ENCODE measurements around the gene CLDN1.

The CLDN1 gene

DNA sequence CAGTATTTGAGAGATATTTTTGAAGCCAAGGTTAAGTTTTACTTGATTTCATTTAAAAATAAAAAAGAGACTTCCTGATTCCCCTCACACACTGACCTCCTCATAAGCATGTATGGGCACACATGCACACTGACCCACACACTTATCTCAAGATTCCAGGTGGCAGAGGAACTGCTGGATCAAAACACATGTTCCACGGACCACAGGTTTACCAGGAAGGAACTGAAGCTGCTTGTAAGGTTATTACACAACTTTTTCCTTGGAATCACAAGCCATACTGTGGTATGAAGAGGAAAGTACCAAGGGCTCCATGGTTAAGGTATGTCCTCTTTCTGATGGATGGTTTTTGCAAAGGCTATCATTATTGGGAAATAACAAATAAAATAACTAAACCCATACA is 7.5 kb downstream of the CLDN1 start:
- TF ChIP-seq, protein P1, sequence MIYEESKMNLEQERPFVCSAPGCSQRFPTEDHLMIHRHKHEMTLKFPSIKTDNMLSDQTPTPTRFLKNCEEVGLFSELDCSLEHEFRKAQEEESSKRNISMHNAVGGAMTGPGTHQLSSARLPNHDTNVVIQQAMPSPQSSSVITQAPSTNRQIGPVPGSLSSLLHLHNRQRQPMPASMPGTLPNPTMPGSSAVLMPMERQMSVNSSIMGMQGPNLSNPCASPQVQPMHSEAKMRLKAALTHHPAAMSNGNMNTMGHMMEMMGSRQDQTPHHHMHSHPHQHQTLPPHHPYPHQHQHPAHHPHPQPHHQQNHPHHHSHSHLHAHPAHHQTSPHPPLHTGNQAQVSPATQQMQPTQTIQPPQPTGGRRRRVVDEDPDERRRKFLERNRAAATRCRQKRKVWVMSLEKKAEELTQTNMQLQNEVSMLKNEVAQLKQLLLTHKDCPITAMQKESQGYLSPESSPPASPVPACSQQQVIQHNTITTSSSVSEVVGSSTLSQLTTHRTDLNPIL (CRISPR knock-in tag; IDR thresholded peaks at IDR 0.05; ENCODE audit: low read depth): no peak
- TF ChIP-seq TCF4 (CRISPR knock-in tag; IDR thresholded peaks at IDR 0.05; ENCODE audit: borderline replicate concordance) (no peak), ARNTL (CRISPR knock-in tag; IDR thresholded peaks at IDR 0.05; ENCODE audit: borderline replicate concordance, low read depth) (no peak), CSDC2 (CRISPR knock-in tag; IDR thresholded peaks at IDR 0.05) (no peak), ZC3H10 (CRISPR knock-in tag; IDR thresholded peaks at IDR 0.05) (no peak), ZFP3 (CRISPR knock-in tag; IDR thresholded peaks at IDR 0.05) (no peak), ZNF70 (CRISPR knock-in tag; IDR thresholded peaks at IDR 0.05) (no peak), SNAI2 (CRISPR knock-in tag; IDR thresholded peaks at IDR 0.05) (no peak), BACH2 (CRISPR knock-in tag; IDR thresholded peaks at IDR 0.05; ENCODE audit: borderline replicate concordance) (no peak), ZFP30 (CRISPR knock-in tag; IDR thresholded peaks at IDR 0.05) (no peak), GLIS3 (CRISPR knock-in tag; IDR thresholded peaks at IDR 0.05) (no peak)
- TF ChIP-seq, protein P2, sequence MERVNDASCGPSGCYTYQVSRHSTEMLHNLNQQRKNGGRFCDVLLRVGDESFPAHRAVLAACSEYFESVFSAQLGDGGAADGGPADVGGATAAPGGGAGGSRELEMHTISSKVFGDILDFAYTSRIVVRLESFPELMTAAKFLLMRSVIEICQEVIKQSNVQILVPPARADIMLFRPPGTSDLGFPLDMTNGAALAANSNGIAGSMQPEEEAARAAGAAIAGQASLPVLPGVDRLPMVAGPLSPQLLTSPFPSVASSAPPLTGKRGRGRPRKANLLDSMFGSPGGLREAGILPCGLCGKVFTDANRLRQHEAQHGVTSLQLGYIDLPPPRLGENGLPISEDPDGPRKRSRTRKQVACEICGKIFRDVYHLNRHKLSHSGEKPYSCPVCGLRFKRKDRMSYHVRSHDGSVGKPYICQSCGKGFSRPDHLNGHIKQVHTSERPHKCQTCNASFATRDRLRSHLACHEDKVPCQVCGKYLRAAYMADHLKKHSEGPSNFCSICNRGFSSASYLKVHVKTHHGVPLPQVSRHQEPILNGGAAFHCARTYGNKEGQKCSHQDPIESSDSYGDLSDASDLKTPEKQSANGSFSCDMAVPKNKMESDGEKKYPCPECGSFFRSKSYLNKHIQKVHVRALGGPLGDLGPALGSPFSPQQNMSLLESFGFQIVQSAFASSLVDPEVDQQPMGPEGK (CRISPR knock-in tag; IDR thresholded peaks at IDR 0.05; ENCODE audit: borderline replicate concordance): no peak
- TF ChIP-seq, protein P3, sequence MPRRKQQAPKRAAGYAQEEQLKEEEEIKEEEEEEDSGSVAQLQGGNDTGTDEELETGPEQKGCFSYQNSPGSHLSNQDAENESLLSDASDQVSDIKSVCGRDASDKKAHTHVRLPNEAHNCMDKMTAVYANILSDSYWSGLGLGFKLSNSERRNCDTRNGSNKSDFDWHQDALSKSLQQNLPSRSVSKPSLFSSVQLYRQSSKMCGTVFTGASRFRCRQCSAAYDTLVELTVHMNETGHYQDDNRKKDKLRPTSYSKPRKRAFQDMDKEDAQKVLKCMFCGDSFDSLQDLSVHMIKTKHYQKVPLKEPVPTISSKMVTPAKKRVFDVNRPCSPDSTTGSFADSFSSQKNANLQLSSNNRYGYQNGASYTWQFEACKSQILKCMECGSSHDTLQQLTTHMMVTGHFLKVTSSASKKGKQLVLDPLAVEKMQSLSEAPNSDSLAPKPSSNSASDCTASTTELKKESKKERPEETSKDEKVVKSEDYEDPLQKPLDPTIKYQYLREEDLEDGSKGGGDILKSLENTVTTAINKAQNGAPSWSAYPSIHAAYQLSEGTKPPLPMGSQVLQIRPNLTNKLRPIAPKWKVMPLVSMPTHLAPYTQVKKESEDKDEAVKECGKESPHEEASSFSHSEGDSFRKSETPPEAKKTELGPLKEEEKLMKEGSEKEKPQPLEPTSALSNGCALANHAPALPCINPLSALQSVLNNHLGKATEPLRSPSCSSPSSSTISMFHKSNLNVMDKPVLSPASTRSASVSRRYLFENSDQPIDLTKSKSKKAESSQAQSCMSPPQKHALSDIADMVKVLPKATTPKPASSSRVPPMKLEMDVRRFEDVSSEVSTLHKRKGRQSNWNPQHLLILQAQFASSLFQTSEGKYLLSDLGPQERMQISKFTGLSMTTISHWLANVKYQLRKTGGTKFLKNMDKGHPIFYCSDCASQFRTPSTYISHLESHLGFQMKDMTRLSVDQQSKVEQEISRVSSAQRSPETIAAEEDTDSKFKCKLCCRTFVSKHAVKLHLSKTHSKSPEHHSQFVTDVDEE (CRISPR knock-in tag; IDR thresholded peaks at IDR 0.05): no peak

DNA sequence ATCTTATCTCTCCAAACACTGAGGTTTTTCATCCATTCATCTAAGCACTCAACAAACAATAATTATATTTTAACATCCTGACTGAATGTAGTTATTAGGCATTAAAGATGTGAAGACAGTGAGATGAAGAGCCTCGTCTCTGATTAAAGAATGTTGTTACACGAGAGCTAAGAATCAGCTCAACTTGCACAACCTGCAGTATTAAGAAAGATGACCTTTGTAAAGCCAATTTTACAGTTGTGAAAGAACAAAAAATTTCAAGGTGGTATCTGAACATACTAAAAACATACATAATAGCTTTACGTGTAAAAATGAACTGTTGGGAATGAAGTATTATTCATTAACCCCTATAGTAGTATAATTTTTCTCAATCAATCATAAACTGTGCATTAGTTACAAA is 12.8 kb downstream of the CLDN1 start:
- no peak for ATAC-seq
- TF ChIP-seq ZFP3 (CRISPR knock-in tag; IDR thresholded peaks at IDR 0.05) (no peak), PPARA (CRISPR knock-in tag; IDR thresholded peaks at IDR 0.05; ENCODE audit: borderline replicate concordance) (no peak), ZNF565 (CRISPR knock-in tag; conservative IDR thresholded peaks at IDR 0.05; ENCODE audit: low read depth) (no peak), ISL1 (CRISPR knock-in tag; IDR thresholded peaks at IDR 0.05) (no peak), TCF4 (CRISPR knock-in tag; IDR thresholded peaks at IDR 0.05; ENCODE audit: borderline replicate concordance) (no peak), CSDC2 (CRISPR knock-in tag; IDR thresholded peaks at IDR 0.05) (no peak), ZNF70 (CRISPR knock-in tag; IDR thresholded peaks at IDR 0.05) (no peak), OSR1 (CRISPR knock-in tag; IDR thresholded peaks at IDR 0.05) (no peak), GLIS3 (CRISPR knock-in tag; IDR thresholded peaks at IDR 0.05) (no peak)

More for the DNA sequence above, 7.5 kb downstream of the CLDN1 start:
- no peak for ATAC-seq

DNA sequence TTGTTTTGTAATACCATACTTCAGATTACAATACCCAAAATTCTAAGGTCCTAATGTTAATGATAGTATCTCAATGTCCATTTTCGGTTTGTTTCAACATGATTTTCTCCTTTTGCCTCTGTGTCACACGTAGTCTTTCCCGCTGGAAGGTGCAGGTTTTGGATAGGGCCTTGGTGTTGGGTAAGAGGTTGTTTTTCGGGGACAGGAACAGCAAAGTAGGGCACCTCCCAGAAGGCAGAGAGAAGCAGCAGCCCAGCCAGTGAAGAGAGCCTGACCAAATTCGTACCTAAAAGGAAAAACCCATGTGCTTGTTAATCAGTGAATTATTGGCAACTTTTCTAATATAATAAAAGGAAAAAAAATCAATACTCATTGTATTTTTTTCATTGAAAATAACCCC is 14.1 kb downstream of the CLDN1 start:
- no peak for ATAC-seq
- no peak for TF ChIP-seq ZC3H10 (CRISPR knock-in tag; IDR thresholded peaks at IDR 0.05)
- no peak for TF ChIP-seq ZFP3 (CRISPR knock-in tag; IDR thresholded peaks at IDR 0.05)
- TF ChIP-seq, protein P3 (CRISPR knock-in tag; IDR thresholded peaks at IDR 0.05): no peak
- TF ChIP-seq GLIS3 (CRISPR knock-in tag; IDR thresholded peaks at IDR 0.05): no peak
- no peak for TF ChIP-seq ZNF565 (CRISPR knock-in tag; conservative IDR thresholded peaks at IDR 0.05; ENCODE audit: low read depth)
- no peak for TF ChIP-seq ESRRG (CRISPR knock-in tag; IDR thresholded peaks at IDR 0.05)
- no peak for TF ChIP-seq PPARA (CRISPR knock-in tag; IDR thresholded peaks at IDR 0.05; ENCODE audit: borderline replicate concordance)
- TF ChIP-seq BACH2 (CRISPR knock-in tag; IDR thresholded peaks at IDR 0.05; ENCODE audit: borderline replicate concordance): no peak
- no peak for TF ChIP-seq TCF4 (CRISPR knock-in tag; IDR thresholded peaks at IDR 0.05; ENCODE audit: borderline replicate concordance)
- no peak for TF ChIP-seq ISL1 (CRISPR knock-in tag; IDR thresholded peaks at IDR 0.05)
- TF ChIP-seq TOX (CRISPR knock-in tag; IDR thresholded peaks at IDR 0.05; ENCODE audit: borderline replicate concordance): no peak
